GM21529 (cell line): ENCODE data around the gene CSNK1G2.

Experiments used
- ATAC-seq: cut with Tn5 transposase; IDR thresholded peaks from one replicate; pipeline ENCODE4 v1.9.1; 2021; ENCODE audit not compliant: unreplicated experiment

CSNK1G2 gene

DNA sequence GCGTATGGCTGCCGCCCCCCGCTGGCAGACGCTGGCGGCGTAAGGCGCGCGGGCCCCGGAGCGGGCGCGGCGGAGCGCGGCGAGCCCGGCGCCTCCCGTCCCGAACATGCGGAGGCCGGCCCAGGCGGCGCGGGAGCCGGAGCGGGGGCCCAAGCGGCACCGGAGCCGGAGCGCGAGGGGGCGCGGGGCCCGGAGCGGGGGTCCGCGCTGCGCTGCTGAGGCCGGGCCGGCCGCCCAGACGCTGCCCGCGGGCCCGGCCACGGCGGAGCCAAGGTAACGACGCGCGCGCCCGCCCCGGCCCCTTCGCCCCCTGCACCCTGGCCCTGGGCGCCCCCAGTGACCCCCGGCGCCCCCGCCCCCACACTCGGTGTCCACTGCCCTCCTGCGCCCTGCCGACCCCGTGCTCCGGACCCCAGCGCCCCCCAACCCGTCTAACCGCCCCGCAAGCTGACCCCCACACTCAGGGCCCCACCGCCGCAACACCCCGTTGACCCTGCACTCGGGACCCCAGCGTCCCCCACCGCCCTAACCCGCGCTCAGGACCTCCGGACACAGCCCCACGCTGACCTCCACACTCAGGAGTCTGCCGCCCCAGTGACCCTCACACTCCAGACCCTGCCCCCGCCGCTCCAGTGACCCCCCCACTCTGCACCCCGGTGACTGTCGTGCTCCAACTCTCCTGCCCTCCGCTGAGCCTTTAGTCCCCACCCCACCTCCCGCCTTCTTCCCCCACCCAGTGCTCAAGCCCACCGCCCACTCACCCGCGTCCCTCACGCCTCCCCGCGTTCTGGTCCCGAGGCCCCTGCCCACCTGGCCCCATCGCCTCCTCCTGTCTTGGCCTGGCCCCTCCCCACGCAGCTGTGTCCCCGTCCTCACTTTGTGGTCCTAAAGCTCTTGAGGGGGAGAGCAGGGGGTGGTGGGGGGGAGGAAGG, at the start of gene CSNK1G2:
TSS of gene CSNK1G2 (plus strand) at position 27 of the 932 bp plus-strand sequence. CDS start 28,601 bp downstream, outside the sequence.
- no peak for ATAC-seq

DNA sequence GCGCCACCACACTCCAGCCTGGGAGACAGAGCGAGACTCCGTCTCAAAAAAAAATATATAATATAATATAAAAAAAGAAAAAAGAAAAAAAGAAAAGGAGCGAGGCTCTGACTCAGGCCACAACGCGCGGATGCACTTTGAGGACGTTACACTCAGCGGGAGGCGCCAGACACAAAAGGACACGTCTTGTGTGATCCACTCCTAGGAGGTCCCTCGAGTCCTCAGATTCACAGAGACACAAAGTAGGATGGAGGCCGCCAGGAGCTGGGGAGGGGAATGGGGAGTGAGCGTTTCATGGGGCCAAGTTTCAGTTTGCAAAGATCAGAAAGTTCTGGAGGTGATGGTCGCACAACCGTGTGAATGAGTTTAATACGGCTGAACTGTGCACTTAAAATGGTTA, 47.2 kb upstream of the CSNK1G2 start:
- ATAC-seq = no peak

- ATAC-seq = no peak
These were observed 44.5 kb upstream of the CSNK1G2 start for GRCh38 chr19:1896508-1896907.

GRCh38 chr19:1901940-1902404, 39.0 kb upstream of the CSNK1G2 start:
- no peak for ATAC-seq

DNA sequence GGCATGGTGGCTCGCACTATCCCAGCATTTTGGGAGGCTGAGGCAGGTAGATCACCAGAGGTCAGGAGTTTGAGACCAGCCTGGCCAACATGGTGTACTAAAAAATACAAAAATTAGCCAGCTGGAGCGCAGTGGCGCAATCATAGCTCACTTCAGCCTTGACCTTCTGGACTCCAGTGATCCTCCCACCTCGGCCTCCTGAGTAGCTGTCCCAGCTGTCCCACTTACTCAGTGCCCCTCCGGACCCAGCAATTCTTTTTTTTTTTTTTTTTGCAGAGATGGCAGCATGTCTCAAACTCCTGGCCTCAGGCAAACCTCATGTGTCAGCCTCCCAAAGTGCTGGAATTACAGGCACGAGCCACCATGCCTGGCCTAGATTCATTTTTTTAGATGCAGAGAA, 38.0 kb upstream of the CSNK1G2 start:
- ATAC-seq = no peak

DNA sequence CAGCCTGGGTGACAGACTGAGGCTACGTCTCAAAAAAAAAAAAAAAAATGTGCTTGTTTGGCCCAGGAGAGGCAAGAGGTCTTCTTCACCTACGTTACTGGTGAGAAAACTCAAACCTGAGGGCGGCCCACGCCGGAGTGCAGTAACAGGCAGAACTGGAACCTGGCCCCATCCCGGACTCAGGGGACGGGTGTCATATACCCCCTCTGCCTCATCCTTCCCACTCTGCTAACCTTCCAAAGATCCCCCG, 36.2 kb upstream of the CSNK1G2 start:
- peak; percentile 17 for ATAC-seq

DNA sequence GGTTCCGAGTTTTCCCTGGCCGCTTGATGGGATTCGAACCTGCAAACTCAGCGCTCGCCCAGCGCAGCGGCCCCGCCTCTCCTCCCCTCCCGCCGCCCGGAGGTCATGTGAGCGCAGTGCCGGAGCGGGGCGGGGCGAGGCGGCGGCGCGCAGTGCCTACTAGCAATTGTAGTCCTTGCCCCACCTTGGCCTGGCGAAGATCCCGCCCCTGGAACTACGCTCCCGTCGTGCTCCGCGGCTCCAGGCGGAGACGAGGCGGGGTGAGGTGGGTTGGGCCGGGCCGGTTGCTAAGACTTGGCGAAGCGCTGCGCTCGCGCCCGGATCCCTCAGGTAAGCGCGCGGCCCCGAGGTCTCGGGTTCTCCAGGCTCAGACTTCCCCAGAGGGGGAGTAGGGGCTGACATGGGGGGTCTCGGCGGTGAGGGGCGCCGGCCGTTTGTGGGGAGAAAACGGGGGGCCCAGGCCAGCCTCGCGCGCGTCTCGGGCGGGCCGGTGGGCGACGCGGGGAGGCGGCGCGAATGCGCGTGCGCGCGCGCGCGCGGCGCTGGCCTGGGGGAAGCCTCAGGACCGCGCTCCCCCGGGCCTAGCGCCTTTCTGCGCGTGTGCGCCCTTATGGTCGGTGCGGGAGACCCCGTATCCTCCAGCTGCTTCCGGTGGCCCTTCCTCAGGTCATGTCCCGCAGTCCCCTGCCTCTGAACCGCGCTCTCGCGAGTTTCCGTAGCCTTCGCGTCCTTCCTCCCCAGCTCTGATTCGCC, 35.7 kb upstream of the CSNK1G2 start, which contains the start of the genes ADAT3 and SCAMP4:
TSS of gene ADAT3 (plus strand) at position 290 of the 753 bp plus-strand sequence. CDS start 6,649 bp downstream, outside the sequence.
TSS of gene SCAMP4 (plus strand) at position 290 of the 753 bp plus-strand sequence. CDS start 9,621 bp downstream, outside the sequence.
- peak; percentile 75 for ATAC-seq

DNA sequence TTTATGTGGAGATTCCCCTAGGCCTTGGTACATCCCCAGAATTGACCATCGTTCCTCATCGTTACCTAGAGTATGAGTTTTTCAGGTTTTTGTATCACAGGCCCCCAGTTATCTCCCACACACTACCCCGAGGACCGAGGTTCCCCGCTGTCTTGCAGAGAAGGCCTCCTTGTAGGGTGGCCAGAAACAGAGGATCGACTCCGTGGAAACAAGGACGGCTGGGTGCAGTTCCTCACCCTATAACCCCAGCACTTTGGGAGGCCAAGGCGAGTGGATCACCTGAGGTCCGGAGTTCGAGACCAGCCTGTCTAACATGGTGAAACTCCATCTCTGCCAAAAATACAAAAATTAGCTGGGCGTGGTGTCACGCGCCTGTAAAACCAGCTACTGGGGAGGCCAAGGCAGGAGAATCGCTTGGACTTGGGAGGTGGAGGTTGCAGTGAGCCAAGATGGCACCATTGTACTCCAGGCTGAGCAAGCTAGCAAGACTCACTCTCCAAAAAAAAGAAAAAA, 35.1 kb upstream of the CSNK1G2 start:
- no peak for ATAC-seq

DNA sequence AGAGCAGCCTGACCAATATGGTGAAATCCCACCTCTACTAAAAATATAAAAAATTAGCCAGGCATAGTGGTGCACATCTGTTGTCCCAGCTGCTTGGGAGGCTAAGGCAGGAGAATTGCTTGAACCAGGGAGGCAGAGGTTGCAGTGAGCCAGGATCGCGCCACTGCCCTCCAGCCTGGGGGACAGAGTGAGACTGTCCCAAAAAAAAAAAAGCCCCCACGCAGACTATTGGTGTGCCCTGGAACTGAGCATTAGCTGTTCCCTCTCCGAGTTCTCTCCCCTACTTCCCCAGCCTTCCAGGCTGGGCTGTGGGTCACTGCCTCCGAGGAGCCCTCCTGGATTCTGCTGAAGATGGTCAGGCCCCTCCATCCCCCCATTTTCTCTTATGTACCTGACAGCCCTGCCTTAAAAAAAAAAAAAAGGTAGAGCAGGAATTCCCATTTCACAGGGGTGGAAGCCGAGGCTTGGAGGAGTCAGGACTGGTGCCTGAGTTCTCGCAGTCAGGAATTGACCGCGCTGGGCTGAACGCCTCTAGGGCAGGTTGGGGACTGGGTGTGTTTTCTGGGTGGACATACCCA, 33.9 kb upstream of the CSNK1G2 start:
- ATAC-seq = no peak

DNA sequence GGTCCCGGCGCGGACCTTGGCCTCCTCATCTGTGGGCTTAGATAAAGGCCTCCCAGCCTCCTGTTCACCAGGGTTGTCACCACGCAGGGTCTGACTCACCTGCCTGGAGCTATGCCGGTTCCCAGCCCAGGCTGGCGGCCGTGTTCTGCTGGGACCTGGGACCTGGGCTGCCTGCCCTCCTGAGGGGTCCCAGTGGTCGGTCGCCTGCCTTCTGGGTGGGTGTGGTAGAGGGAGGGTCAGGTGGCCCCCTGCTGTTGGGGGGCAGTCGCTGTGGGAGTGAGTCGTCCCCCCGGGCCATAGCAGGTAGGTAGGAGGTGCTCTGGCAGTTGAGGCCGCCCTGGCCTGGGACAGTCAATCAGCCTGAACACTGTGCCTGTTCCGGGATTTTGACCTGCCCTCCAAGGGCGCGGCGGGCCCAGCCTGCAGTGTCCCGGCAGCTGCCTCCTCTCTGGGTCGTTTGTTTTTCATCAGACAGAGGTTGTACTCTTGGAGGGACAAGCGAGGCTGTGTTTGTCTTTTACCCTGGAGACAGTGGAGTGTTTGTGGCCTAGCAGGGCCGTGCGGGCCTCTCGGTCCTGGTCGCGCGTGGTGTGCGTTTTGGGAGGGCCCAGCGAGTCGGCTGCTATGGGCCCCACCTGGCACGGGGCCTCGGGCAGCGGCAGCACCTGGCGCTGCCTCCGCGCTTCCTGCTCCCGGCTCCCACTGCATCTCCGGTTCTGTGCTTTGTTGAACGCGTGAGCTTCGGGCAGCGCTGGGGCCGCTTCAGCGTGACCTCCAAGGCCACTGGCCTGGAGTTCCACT, 33.2 kb upstream of the CSNK1G2 start:
- no peak for ATAC-seq

DNA sequence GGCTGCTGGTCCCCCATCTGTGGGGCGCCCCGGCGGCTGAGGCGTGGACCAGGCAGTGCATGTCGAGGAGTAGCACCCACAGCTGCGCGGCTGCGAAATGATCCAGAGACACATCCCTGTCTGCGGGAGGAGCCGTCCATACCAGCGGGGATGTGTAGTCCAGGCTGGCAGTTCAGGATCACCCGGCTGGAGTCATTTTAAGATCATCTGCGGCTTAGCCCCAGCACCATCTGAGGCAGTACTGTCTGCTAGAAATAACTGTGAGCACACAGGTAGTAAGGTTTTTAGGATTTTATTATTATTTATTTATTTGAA, 32.7 kb upstream of the CSNK1G2 start:
- no peak for ATAC-seq

DNA sequence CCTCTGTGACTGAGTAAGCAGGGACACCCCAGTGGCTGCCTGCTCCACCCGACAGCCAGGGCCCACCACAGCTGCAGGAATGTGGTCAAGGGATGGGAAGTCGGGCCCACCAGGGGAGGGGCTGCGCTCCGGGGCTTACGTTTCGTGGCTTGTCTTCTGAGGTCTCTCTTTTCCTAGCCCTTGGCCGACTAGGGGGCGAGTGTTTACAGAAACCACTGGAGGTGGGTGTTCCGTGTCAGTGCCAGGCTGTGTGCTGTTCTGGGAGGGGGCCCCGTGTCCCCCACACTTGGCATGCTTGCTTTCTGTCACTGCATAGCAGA, 31.3 kb upstream of the CSNK1G2 start:
- no peak for ATAC-seq

GRCh38 chr19:1910177-1910576, 30.8 kb upstream of the CSNK1G2 start:
- ATAC-seq = no peak

- ATAC-seq = no peak
These were observed 29.9 kb upstream of the CSNK1G2 start for GRCh38 chr19:1911098-1911497.

DNA sequence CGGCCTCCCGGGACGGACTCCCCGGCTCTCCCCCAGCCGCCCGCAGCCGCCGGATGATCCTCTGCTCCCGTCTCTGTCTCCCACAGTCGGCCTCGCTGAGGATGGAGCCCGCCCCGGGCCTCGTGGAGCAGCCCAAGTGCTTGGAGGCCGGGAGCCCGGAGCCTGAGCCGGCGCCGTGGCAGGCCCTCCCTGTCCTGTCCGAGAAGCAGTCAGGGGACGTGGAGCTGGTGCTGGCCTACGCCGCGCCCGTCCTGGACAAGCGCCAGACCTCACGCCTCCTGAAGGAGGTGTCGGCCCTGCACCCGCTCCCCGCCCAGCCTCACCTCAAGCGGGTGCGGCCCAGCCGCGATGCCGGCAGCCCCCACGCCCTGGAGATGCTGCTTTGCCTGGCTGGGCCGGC, 29.0 kb upstream of the CSNK1G2 start:
- no peak for ATAC-seq

- ATAC-seq = no peak
These were observed 28.0 kb upstream of the CSNK1G2 start for GRCh38 chr19:1912760-1913505.

GRCh38 chr19:1913781-1914577, 27.0 kb upstream of the CSNK1G2 start:
- ATAC-seq = no peak

DNA sequence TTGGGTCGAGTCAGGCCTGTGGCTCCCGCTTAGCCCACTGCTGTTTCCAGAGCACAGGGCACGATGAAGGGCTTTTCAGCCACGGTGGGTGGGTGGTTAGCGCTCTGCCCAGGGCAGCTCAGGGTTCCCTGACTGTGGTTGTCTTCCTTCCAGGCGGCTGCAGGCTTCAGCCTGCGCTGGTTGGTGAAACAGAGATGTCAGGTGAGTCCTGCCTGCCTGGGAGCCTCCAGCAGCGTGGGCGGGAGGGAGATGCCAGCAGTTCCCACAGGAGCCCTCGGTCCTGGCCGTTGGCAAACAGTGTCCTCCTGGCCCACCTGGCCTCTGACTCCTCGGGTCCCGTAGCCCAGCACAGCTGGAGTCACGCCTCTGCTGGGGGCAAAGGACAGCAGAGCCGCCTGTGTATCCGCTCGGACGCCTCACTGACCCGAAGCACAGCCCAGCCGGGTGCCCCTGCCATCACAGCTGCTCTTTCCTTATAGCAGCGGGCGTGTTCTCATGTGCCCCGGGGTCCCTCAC, 26.1 kb upstream of the CSNK1G2 start:
- no peak for ATAC-seq

GRCh38 chr19:1917146-1917545, 23.8 kb upstream of the CSNK1G2 start:
- ATAC-seq = no peak
